OCI-LY7 (cell line): ENCODE results near the gene CCDC102B. TPM values are rescaled to one million over a fixed set of nuclear protein-coding genes. Genes with fewer than 3 reads are reported as not detected.

Experiments
- BruUV-seq: library from RNA; stranded (reverse); fragments of 400-500 nt; replicated peaks from 2 replicates; lab custom pipeline; 2021; lab: Mats Ljungman, UMichigan
- CTCF ChIA-PET: fragments of 300-600 bp; sonication (Branson Sonifier 250); formaldehyde crosslinking; loops from one replicate; lab custom pipeline; 2022; ENCODE audit warnings: antibody characterized with exemption; ENCODE audit not compliant: unreplicated experiment; lab: Charles Lee
- POLR2A ChIA-PET: fragments of 300-600 bp; sonication (Branson Sonifier 250); formaldehyde crosslinking; loops from one replicate; lab custom pipeline; 2022; ENCODE audit warnings: antibody characterized with exemption; lab: Charles Lee
- DNase-seq: peaks from one replicate; pipeline ENCODE4 v3.0.0-alpha.2; 2015; ENCODE audit warnings: low spot score
- H2AFZ ChIP-seq: fragments of 200-600 bp; sonication (generic), shearing (Covaris generic); 2 replicates; pipeline ENCODE4 v1.6.1; 2014; ENCODE audit warnings: mild to moderate bottlenecking, antibody characterized with exemption, low read length, moderate library complexity
- H3K27ac ChIP-seq: fragments of 200-600 bp; sonication (generic); 2 replicates; pipeline ENCODE4 v1.5.1; 2014; ENCODE audit warnings: mixed run types, low read depth, mild to moderate bottlenecking, moderate library complexity, low read length, inconsistent platforms; ENCODE audit not compliant: poor library complexity, severe bottlenecking
- H3K36me3 ChIP-seq: fragments of 200-600 bp; sonication (generic); 2 replicates; pipeline ENCODE4 v1.6.1; 2014; ENCODE audit warnings: mild to moderate bottlenecking, antibody characterized with exemption, low read length, moderate library complexity, mixed read lengths; ENCODE audit not compliant: insufficient read depth
- H3K4me1 ChIP-seq: fragments of 200-600 bp; sonication (generic); 2 replicates; pipeline ENCODE4 v1.5.1; 2014; ENCODE audit warnings: mild to moderate bottlenecking, low read length; ENCODE audit not compliant: insufficient read depth, poor library complexity, severe bottlenecking
- H3K4me2 ChIP-seq: fragments of 200-600 bp; sonication (generic); 2 replicates; pipeline ENCODE4 v1.6.1; 2014; ENCODE audit warnings: mild to moderate bottlenecking, low read length
- H3K4me3 ChIP-seq: fragments of 200-600 bp; sonication (generic); 2 replicates; pipeline ENCODE4 v1.5.1; 2014; ENCODE audit warnings: mild to moderate bottlenecking, low read depth, low read length; ENCODE audit not compliant: poor library complexity, severe bottlenecking
- H3K79me2 ChIP-seq: fragments of 200-600 bp; sonication (generic); 2 replicates; pipeline ENCODE4 v1.6.1; 2016; ENCODE audit warnings: low read depth, mild to moderate bottlenecking, low read length, moderate library complexity, mixed read lengths; ENCODE audit not compliant: insufficient read depth
- H3K9me2 ChIP-seq: fragments of 200-600 bp; sonication (generic); 2 replicates; pipeline ENCODE4 v1.6.1; 2016; ENCODE audit warnings: mild to moderate bottlenecking, low read length, mixed read lengths; ENCODE audit not compliant: insufficient read depth
- H3K9me3 ChIP-seq: fragments of 200-600 bp; sonication (generic); 2 replicates; pipeline ENCODE4 v1.6.1; 2014; ENCODE audit warnings: mild to moderate bottlenecking, mixed run types, low read length, mixed read lengths
- H4K20me1 ChIP-seq: fragments of 200-600 bp; sonication (generic); 2 replicates; pipeline ENCODE4 v1.6.1; 2014; ENCODE audit warnings: mild to moderate bottlenecking, antibody characterized with exemption, low read length, moderate library complexity, mixed read lengths; ENCODE audit not compliant: insufficient read depth
- EZH2phosphoT487 ChIP-seq: fragments of 200-600 bp; sonication (generic); IDR thresholded peaks from 2 replicates; pipeline ENCODE4 v1.6.1; 2018; ENCODE audit warnings: low read depth, borderline replicate concordance, mild to moderate bottlenecking, mixed run types, antibody characterized with exemption, low read length, moderate library complexity, mixed read lengths
- intact Hi-C: fragments of 100-400 bp; cut with micrococcal nuclease; formaldehyde crosslinking; loops from one replicate; pipeline ENCODE4 v1.10.0; 2022; ENCODE audit not compliant: unreplicated experiment
- total RNA-seq, 2 experiments: library from RNA; depleted of rRNA in 1 of 2; stranded (reverse); fragments of >200 nt in 1 of 2; shearing (Covaris generic) in 1 of 2; gene quantifications; 2 replicates each; pipeline ENCODE4 v1.2.3, GENCODE V29; 2014 to 2022
- TF ChIP-seq, protein P1 (sequence below): fragments of 200-600 bp; sonication (generic); conservative IDR thresholded peaks from 2 replicates; pipeline ENCODE4 v1.5.1; 2014; ENCODE audit warnings: mild to moderate bottlenecking, antibody characterized with exemption, low read length, moderate library complexity, mixed read lengths

The CCDC102B gene
- total RNA-seq, 2 experiments from 2014 or later, result 0.46 to 0.54 TPM

DNA sequence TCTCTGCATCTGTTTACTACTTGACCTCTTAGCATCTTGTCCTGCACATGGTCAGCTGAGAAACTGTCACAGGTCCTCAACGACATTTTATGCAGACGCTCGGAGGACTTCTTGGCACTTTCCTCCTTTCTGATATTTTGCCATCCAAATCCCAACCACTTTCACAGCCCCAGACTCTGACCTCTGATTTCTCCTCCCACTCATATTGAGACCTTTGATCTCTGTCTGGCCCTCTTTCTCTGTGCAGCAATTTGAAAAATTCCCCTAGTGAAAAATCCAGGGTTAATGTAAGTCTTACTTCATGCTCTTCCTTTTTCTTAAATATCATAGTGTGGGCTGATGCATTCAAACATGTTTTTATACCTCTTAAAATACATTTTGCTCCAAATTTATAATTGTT is 273.8 kb downstream of the CCDC102B start:
- H3K27ac ChIP-seq, result no peak overlapping the region
- no peak for DNase-seq
- no TSS peak for BruUV-seq

DNA sequence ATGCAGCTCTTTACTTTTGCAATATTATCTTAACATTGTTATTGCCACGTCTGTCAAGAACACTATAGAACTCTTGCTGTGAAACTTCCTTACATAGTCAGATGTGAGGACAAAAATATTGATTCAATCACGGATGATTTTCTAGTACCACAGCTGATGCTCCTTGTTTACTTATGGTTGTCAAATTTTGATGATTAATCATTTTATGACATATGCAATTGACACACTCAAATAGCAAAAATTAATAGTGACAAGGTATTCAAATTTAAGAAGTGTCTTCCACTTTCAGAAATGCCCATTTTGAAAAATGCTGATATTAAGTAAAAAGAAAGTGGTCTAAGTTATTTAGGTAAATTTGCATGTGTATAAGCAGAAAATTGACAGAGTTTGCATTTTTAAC is 284.0 kb downstream of the CCDC102B start:
- Histone ChIP-seq H3K4me3 (no peak overlapping the region), H3K27ac (no peak overlapping the region), H4K20me1 (no peaks in the 10 kb centered on the region), H3K9me3 (no peaks in the 10 kb centered on the region), H3K79me2 (no peaks in the 10 kb centered on the region), H3K36me3 (no peaks in the 10 kb centered on the region), H3K4me1 (no peaks in the 10 kb centered on the region), H3K9me2 (no peaks in the 10 kb centered on the region), H2AFZ (no peak overlapping the region), H3K4me2 (no peak overlapping the region)
- no peak for DNase-seq
- intact Hi-C loops, result no loop called here
- POLR2A ChIA-PET, result interaction anchor here (0.7 to 1.3 kb wide), 2 partner anchors 8 to 28 kb away, joined by 3 to 6 read pairs; no protein-coding TSS in a partner anchor
- CTCF ChIA-PET, result no interaction called here
- no peak for TF ChIP-seq EZH2phosphoT487
- TF ChIP-seq, protein P1, sequence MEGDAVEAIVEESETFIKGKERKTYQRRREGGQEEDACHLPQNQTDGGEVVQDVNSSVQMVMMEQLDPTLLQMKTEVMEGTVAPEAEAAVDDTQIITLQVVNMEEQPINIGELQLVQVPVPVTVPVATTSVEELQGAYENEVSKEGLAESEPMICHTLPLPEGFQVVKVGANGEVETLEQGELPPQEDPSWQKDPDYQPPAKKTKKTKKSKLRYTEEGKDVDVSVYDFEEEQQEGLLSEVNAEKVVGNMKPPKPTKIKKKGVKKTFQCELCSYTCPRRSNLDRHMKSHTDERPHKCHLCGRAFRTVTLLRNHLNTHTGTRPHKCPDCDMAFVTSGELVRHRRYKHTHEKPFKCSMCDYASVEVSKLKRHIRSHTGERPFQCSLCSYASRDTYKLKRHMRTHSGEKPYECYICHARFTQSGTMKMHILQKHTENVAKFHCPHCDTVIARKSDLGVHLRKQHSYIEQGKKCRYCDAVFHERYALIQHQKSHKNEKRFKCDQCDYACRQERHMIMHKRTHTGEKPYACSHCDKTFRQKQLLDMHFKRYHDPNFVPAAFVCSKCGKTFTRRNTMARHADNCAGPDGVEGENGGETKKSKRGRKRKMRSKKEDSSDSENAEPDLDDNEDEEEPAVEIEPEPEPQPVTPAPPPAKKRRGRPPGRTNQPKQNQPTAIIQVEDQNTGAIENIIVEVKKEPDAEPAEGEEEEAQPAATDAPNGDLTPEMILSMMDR, result no peak
- no TSS peak for BruUV-seq

More for the DNA sequence above, 273.8 kb downstream of the CCDC102B start:
- CTCF ChIA-PET, result no interaction called here
- H3K4me2 ChIP-seq, result no peak overlapping the region
- H3K9me3 ChIP-seq, result no peaks in the 10 kb centered on the region
- TF ChIP-seq, protein P1, result no peak
- no peak for TF ChIP-seq EZH2phosphoT487
- no peaks in the 10 kb centered on the region for H4K20me1 ChIP-seq
- H3K4me3 ChIP-seq, result no peak overlapping the region
- no peak overlapping the region for H2AFZ ChIP-seq
- H3K79me2 ChIP-seq, result no peaks in the 10 kb centered on the region
- no peaks in the 10 kb centered on the region for H3K4me1 ChIP-seq
- intact Hi-C loops, result no loop called here
- no peaks in the 10 kb centered on the region for H3K9me2 ChIP-seq
- H3K36me3 ChIP-seq, result no peaks in the 10 kb centered on the region
- POLR2A ChIA-PET, result no interaction called here

DNA sequence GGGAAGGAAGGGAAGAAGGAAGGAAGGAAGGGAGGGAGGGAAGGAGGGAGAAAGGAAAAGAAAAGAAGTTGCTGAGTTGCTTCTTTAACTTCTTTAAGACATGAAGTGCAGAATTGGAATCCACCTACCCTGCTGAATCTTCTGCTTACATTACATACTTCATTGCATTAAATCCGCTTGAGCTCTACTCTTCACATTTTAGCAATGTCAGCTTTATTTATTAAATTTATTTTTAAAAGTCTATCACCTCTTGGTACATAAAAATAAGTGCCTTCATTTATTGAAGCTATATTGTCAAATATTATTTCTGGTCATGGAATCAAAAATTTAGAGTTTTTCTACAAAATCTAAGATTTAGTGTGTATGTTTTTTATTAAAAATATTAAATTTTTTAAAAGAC is 284.6 kb downstream of the CCDC102B start:
- H3K9me2 ChIP-seq, result no peaks in the 10 kb centered on the region
- CTCF ChIA-PET, result no interaction called here
- no peak overlapping the region for H3K27ac ChIP-seq
- no peak overlapping the region for H3K4me3 ChIP-seq
- intact Hi-C loops, result no loop called here
- DNase-seq, result no peak
- POLR2A ChIA-PET, result interaction anchor here (0.7 kb wide), 1 partner anchor 29 kb away, joined by 6 read pairs; no protein-coding TSS in a partner anchor
- no peak overlapping the region for H2AFZ ChIP-seq
- H3K4me2 ChIP-seq, result no peak overlapping the region
- no TSS peak for BruUV-seq
- H3K9me3 ChIP-seq, result no peaks in the 10 kb centered on the region
- no peaks in the 10 kb centered on the region for H3K4me1 ChIP-seq
- H4K20me1 ChIP-seq, result no peaks in the 10 kb centered on the region
- H3K79me2 ChIP-seq, result no peaks in the 10 kb centered on the region
- TF ChIP-seq, protein P1, result no peak
- TF ChIP-seq EZH2phosphoT487, result no peak
- no peaks in the 10 kb centered on the region for H3K36me3 ChIP-seq
